A549 (cell line): Measurements from ENCODE around the gene EEIG1. TPM values are rescaled to one million over a fixed set of nuclear protein-coding genes. Genes with fewer than 3 reads are reported as not detected.
A peak's percentile ranks its signal among the peaks of the same experiment; 100 is the strongest.

Experiments
- ATAC-seq, 2 experiments: fragments of 200-7000 bp in 1 of 2; fragments of >200 bp in 1 of 2; cut with Nextera tagmentation in 1 of 2; cut with Tn5 transposase in 1 of 2; 3 replicates each; pipeline versions ENCODE4 v1.8.0 to v1.9.1; 2018 to 2020; ENCODE audit warnings: mild to moderate bottlenecking in 1 of 2, moderate library complexity in 1 of 2
- CTCF ChIA-PET: fragments of 300-600 bp; sonication (Branson Sonifier 250); formaldehyde crosslinking; extraction: SDS; loops from one replicate; lab custom pipeline; 2021; ENCODE audit warnings: antibody characterized with exemption, inconsistent platforms; lab: Yijun Ruan, JAX
- POLR2A ChIA-PET: fragments of 350-600 bp; formaldehyde crosslinking; extraction: SDS; loops from one replicate; lab custom pipeline; 2021; ENCODE audit warnings: antibody characterized with exemption, inconsistent platforms; lab: Yijun Ruan, JAX
- DNase-seq, 2 experiments: peaks; one replicate each; pipeline versions ENCODE4 v3.0.0 to v3.0.0-alpha.2; 2011 to 2016; ENCODE audit warnings: low read depth in 1 of 2, low spot score in 1 of 2
- FAIRE-seq: peaks from 2 replicates; lab custom pipeline; 2011; peaks lifted over from hg19 to GRCh38; lab: Jason Lieb, UNC
- H3K27ac ChIP-seq, 2 experiments: fragments of >200 bp; sonication (Bioruptor Twin); formaldehyde crosslinking; 3 replicates each; pipeline ENCODE4 v1.5.1; 2016 to 2017
- H3K4me1 ChIP-seq: fragments of >200 bp; sonication (Bioruptor Twin); formaldehyde crosslinking; 3 replicates; pipeline ENCODE4 v1.6.1; 2016
- H3K4me2 ChIP-seq: fragments of >200 bp; sonication (Bioruptor Twin); formaldehyde crosslinking; 3 replicates; pipeline ENCODE4 v1.6.1; 2016
- H3K4me3 ChIP-seq: fragments of >200 bp; sonication (Bioruptor Twin); formaldehyde crosslinking; 3 replicates; pipeline ENCODE4 v1.5.1; 2016
- H3K9me3 ChIP-seq: fragments of >200 bp; sonication (Bioruptor Twin); formaldehyde crosslinking; 3 replicates; pipeline ENCODE4 v1.6.1; 2016
- BCL3 ChIP-seq: fragments of >200 bp; sonication (Bioruptor Twin); formaldehyde crosslinking; IDR thresholded peaks from 3 replicates; pipeline ENCODE4 v1.6.1; 2016
- BHLHE40 ChIP-seq: IDR thresholded peaks from 2 replicates; pipeline ENCODE4 v1.6.1; 2012; ENCODE audit warnings: low read depth, low read length, inconsistent platforms
- CBX8 ChIP-seq: fragments of 200-600 bp; sonication (generic); IDR thresholded peaks from 2 replicates; pipeline ENCODE4 v1.6.1; 2016
- CHD2 ChIP-seq: fragments of 150-350 bp; IDR thresholded peaks from 2 replicates; pipeline ENCODE4 v1.6.1; 2014; ENCODE audit warnings: low read length; ENCODE audit not compliant: partially characterized antibody
- CHD4 ChIP-seq: fragments of 200-600 bp; sonication (generic); IDR thresholded peaks from 2 replicates; pipeline ENCODE4 v1.6.1; 2016; ENCODE audit warnings: antibody characterized with exemption, mild to moderate bottlenecking, borderline replicate concordance
- E2F6 ChIP-seq: IDR thresholded peaks from 2 replicates; pipeline ENCODE4 v1.6.1; 2012; ENCODE audit warnings: low read depth, borderline replicate concordance
- EHF ChIP-seq: fragments of 250-450 bp; sonication (Bioruptor Pico); IDR thresholded peaks from 2 replicates; pipeline ENCODE4 v1.5.0; 2020; ENCODE audit warnings: mild to moderate bottlenecking
- FOSB ChIP-seq: fragments of 250-450 bp; sonication (Bioruptor Pico); IDR thresholded peaks from 2 replicates; pipeline ENCODE4 v1.5.0; 2020; ENCODE audit warnings: mild to moderate bottlenecking, moderate library complexity
- HEYL ChIP-seq: fragments of 250-450 bp; sonication (Bioruptor Pico); IDR thresholded peaks from 2 replicates; pipeline ENCODE4 v1.8.0; 2021; ENCODE audit warnings: mild to moderate bottlenecking, moderate library complexity
- HOXA7 ChIP-seq: fragments of 250-450 bp; sonication (Bioruptor Pico); IDR thresholded peaks from 2 replicates; pipeline ENCODE4 v1.5.0; 2020; ENCODE audit warnings: mild to moderate bottlenecking, moderate library complexity
- JUN ChIP-seq, 2 experiments: fragments of >200 bp; sonication (Bioruptor Twin); formaldehyde crosslinking; IDR thresholded peaks; 2 replicates in 1 of 2; 3 replicates in 1 of 2; pipeline ENCODE4 v1.6.1; 2016 to 2017
- KDM1A ChIP-seq: fragments of 200-600 bp; sonication (generic); IDR thresholded peaks from 2 replicates; pipeline ENCODE4 v1.6.1; 2016; ENCODE audit warnings: low read depth, mild to moderate bottlenecking
- MAX ChIP-seq: IDR thresholded peaks from 2 replicates; pipeline ENCODE4 v1.6.1; 2012
- MAZ ChIP-seq: fragments of 150-350 bp; IDR thresholded peaks from 2 replicates; pipeline ENCODE4 v1.6.1; 2014; ENCODE audit warnings: antibody characterized with exemption, low read depth, low read length, borderline replicate concordance
- NFE2L2 ChIP-seq: fragments of 150-350 bp; conservative IDR thresholded peaks from 2 replicates; pipeline ENCODE4 v1.6.1; 2014; ENCODE audit warnings: low read length
- PBX3 ChIP-seq: IDR thresholded peaks from 2 replicates; pipeline ENCODE4 v1.6.1; 2012
- POLR2A ChIP-seq: IDR thresholded peaks from 2 replicates; pipeline ENCODE4 v1.6.1; 2012; ENCODE audit warnings: mild to moderate bottlenecking, low read length
- POLR2AphosphoS2 ChIP-seq: conservative IDR thresholded peaks from 2 replicates; pipeline ENCODE4 v1.6.1; 2012; ENCODE audit warnings: low read length, improper control_type of control experiment, inconsistent platforms
- REST ChIP-seq: fragments of 200-600 bp; sonication (generic); IDR thresholded peaks from 2 replicates; pipeline ENCODE4 v1.6.1; 2016; ENCODE audit warnings: antibody characterized with exemption, mild to moderate bottlenecking, moderate library complexity
- SMC3 ChIP-seq: fragments of >200 bp; sonication (Bioruptor Twin); formaldehyde crosslinking; IDR thresholded peaks from 3 replicates; pipeline ENCODE4 v1.6.1; 2018; ENCODE audit warnings: inconsistent platforms
- TP53 ChIP-seq: fragments of 250-450 bp; sonication (Bioruptor Pico); IDR thresholded peaks from 2 replicates; pipeline ENCODE4 v1.5.0; 2021; ENCODE audit warnings: mild to moderate bottlenecking, moderate library complexity
- WGBS: methylation state at CpG from one replicate; pipeline ENCODE4 v1.1.6; 2017; ENCODE audit errors: missing lambda C conversion rate; 5-methylcytosine and 5-hydroxymethylcytosine counted together
- polyA plus RNA-seq, 4 experiments: library from polyadenylated mRNA; depleted of rRNA in 3 of 4; stranded (reverse); fragments of >200 nt; fragmentation: RNase III in 1 of 4; extraction: RNeasy Plus Mini Kit Qiagen cat#74134 plus additional on column Dnase treatment in 1 of 4; gene quantifications; 2 replicates in 3 of 4; 3 replicates in 1 of 4; pipeline ENCODE4 v1.2.3, GENCODE V29; 2011 to 2017

Gene EEIG1
- polyA plus RNA-seq, 2 of the 4 experiments (the other 2 are of a cell fraction) = 30.3 to 33.0 TPM

GRCh38 chr9:127940593-127940992 lies 40.2 kb downstream of the EEIG1 start:
- DNase-seq = no peak
- Histone ChIP-seq H3K4me3 (no peak overlapping the region), H3K27ac (no peak overlapping the region), H3K4me1 (peaks cover 35% of the 10 kb centered on the region), H3K9me3 (no peaks in the 10 kb centered on the region), H3K4me2 (no peak overlapping the region)
- no peak for FAIRE-seq
- TF ChIP-seq JUN (IDR thresholded peaks at IDR 0.05) = 0 out of 5 replicates have a peak, but pooled peaks of 1 of the 2 experiments have one; percentile 12
- no peak for TF ChIP-seq TP53 (CRISPR knock-in tag)
- TF ChIP-seq HEYL = no peak
- ChIA-PET CTCF (interaction anchor here (0.7 to 35.7 kb wide), 14 partner anchors 9 to 177 kb away, joined by 3 to 827 read pairs (median 24); partner anchors contain the start of genes EEIG1 and NAIF1), POLR2A (no interaction called here)
- WGBS = 91% methylated on average over 4 of the region's 4 CpGs
- ATAC-seq = no peak

- H3K9me3 ChIP-seq = no peaks in the 10 kb centered on the region
- 72% methylated on average over 24 of the region's 25 CpGs for WGBS
- DNase-seq = no peak
- peaks cover 32% of the 10 kb centered on the region for H3K4me1 ChIP-seq
- ATAC-seq = peak in 1 of 2 experiments; percentile 0; a peak in 1 of 6 replicates
- CTCF ChIA-PET = interaction anchor here (7.2 to 35.7 kb wide), 3 partner anchors 21 to 100 kb away, joined by 173 to 827 read pairs (median 365); partner anchors contain the start of gene EEIG1
- peak overlapping the region; percentile 80 to 92 for H3K27ac ChIP-seq
- peak overlapping the region; percentile 79 for H3K4me2 ChIP-seq
- H3K4me3 ChIP-seq = peak overlapping the region; percentile 61; the same call in 2 of the 3 replicates
- FAIRE-seq = no peak
- POLR2A ChIA-PET = no interaction called here
- TF ChIP-seq POLR2A = no peak
- TF ChIP-seq CHD2 = no peak
Measured at GRCh38 chr9:127938298-127938690, 42.5 kb downstream of the EEIG1 start.

GRCh38 chr9:127937388-127938297 lies 43.1 kb downstream of the EEIG1 start, which contains the start of gene DPM2:
DPM2 (minus strand) TSS chr9:127937854; CDS start chr9:127937820, 34 bp downstream.
- Histone ChIP-seq H3K9me3 (no peaks in the 10 kb centered on the region), H3K27ac (peak within 1 kb of the TSS; percentile 80 to 92), H3K4me3 (peak within 1 kb of the TSS; percentile 61), H3K4me1 (peaks cover 34% of the 10 kb centered on the region), H3K4me2 (peak within 1 kb of the TSS; percentile 79)
- DNase-seq = peak; percentile 89 to 93
- peak; percentile 79 to 91 for ATAC-seq
- ChIA-PET POLR2A (no interaction called here), CTCF (interaction anchor here (0.5 to 35.7 kb wide), 4 partner anchors 16 to 132 kb away, joined by 3 to 827 read pairs (median 184); no protein-coding TSS in a partner anchor)
- no peak for FAIRE-seq
- 19% methylated on average over 34 of the region's 60 CpGs for WGBS
- TF ChIP-seq CHD4 = no peak
- peak; percentile 88 for TF ChIP-seq MAX
- TF ChIP-seq REST = no peak
- peak; percentile 79; the same call in 1 of the 2 replicates for TF ChIP-seq E2F6
- peak; percentile 40; the same call in 1 of the 2 replicates for TF ChIP-seq PBX3
- TF ChIP-seq HOXA7 (CRISPR knock-in tag) = 0 out of 2 replicates have a peak, but pooled peaks have one; percentile 13
- TF ChIP-seq JUN (IDR thresholded peaks at IDR 0.05) = peak; percentile 69 to 87
- peak; percentile 5; the same call in 1 of the 3 replicates for TF ChIP-seq SMC3
- no peak for TF ChIP-seq MAZ
- TF ChIP-seq NFE2L2 = no peak
- TF ChIP-seq POLR2AphosphoS2 = peak; percentile 87; the same call in 1 of the 2 replicates
- TF ChIP-seq BCL3 = peak; percentile 50; the same call in 1 of the 3 replicates
- peak; percentile 44; the same call in 1 of the 2 replicates for TF ChIP-seq POLR2A
- TF ChIP-seq FOSB (CRISPR knock-in tag) = peak; percentile 46; the same call in 1 of the 2 replicates
- TF ChIP-seq EHF (CRISPR knock-in tag) = no peak
- TF ChIP-seq KDM1A = peak; percentile 75; the same call in 1 of the 2 replicates
- TF ChIP-seq BHLHE40 = no peak
- no peak for TF ChIP-seq CBX8
